Breast epithelium (tissue), 4 donors: ENCODE measurements around the gene GPR137. TPM values are rescaled to one million over a fixed set of nuclear protein-coding genes. Genes with fewer than 3 reads are reported as not detected.
A peak's percentile ranks its signal among the peaks of the same experiment; 100 is the strongest.

Experiments used
- DNase-seq, 2 donors: peaks; one replicate each; pipeline ENCODE4 v3.0.0-alpha.2; 2019; ENCODE audit warnings: low spot score in 2 of 2
- H3K27ac ChIP-seq, 2 donors: fragments of 200-600 bp; sonication (generic) in 1 of 2; one replicate each; pipeline ENCODE4 v1.5.1; 2016 to 2019; ENCODE audit warnings: mild to moderate bottlenecking in 1 of 2
- H3K27me3 ChIP-seq, 2 donors: fragments of 200-600 bp; sonication (generic) in 1 of 2; one replicate each; pipeline versions ENCODE4 v1.5.1 to v1.6.0; 2017 to 2019; ENCODE audit warnings: control low read depth in 1 of 2, mild to moderate bottlenecking in 1 of 2
- H3K36me3 ChIP-seq: fragments of 200-600 bp; one replicate; pipeline ENCODE4 v1.5.1; 2019
- H3K4me1 ChIP-seq, 2 donors: fragments of 200-600 bp; sonication (generic); one replicate each; pipeline ENCODE4 v1.5.1; 2016 to 2019; ENCODE audit warnings: control low read depth in 1 of 2
- H3K4me3 ChIP-seq, 3 donors: fragments of 200-600 bp; sonication (generic); 1 replicate in 2 of 3; 2 replicates in 1 of 3; pipeline ENCODE4 v1.5.1; 2016 to 2019; ENCODE audit warnings: mild to moderate bottlenecking in 3 of 3, moderate library complexity in 2 of 3
- H3K9me3 ChIP-seq, 2 donors: fragments of 200-600 bp; sonication (generic) in 1 of 2; one replicate each; pipeline ENCODE4 v1.5.1; 2016 to 2019; ENCODE audit warnings: control low read depth in 1 of 2
- CTCF ChIP-seq, 3 donors: fragments of 450-650 bp; IDR thresholded peaks; one replicate each; pipeline ENCODE4 v1.5.1; 2016 to 2017; ENCODE audit warnings: antibody characterized with exemption in 3 of 3, mild to moderate bottlenecking in 3 of 3, moderate library complexity in 3 of 3
- POLR2A ChIP-seq: fragments of 450-650 bp; IDR thresholded peaks from one replicate; pipeline ENCODE4 v1.6.1; 2016; ENCODE audit warnings: antibody characterized with exemption, mild to moderate bottlenecking, moderate library complexity
- POLR2AphosphoS5 ChIP-seq, 3 donors: sonication (generic); formaldehyde crosslinking; IDR thresholded peaks; one replicate each; pipeline ENCODE4 v1.6.1; 2017; ENCODE audit warnings: antibody characterized with exemption in 3 of 3
- intact Hi-C: fragments of 100-400 bp; cut with DNase I; formaldehyde crosslinking; loops from one replicate; pipeline ENCODE4 v1.15.1; 2023; ENCODE audit warnings: low total_unique reads
- total RNA-seq, 3 donors: library from RNA; depleted of rRNA; stranded (reverse); fragments of >200 nt; gene quantifications; one replicate each; pipeline ENCODE4 v1.1.0, GENCODE V29; 2016

GPR137 gene
- total RNA-seq, 3 donors from 2014 or later: 8.9 to 14.7 (median 11.1) TPM

DNA sequence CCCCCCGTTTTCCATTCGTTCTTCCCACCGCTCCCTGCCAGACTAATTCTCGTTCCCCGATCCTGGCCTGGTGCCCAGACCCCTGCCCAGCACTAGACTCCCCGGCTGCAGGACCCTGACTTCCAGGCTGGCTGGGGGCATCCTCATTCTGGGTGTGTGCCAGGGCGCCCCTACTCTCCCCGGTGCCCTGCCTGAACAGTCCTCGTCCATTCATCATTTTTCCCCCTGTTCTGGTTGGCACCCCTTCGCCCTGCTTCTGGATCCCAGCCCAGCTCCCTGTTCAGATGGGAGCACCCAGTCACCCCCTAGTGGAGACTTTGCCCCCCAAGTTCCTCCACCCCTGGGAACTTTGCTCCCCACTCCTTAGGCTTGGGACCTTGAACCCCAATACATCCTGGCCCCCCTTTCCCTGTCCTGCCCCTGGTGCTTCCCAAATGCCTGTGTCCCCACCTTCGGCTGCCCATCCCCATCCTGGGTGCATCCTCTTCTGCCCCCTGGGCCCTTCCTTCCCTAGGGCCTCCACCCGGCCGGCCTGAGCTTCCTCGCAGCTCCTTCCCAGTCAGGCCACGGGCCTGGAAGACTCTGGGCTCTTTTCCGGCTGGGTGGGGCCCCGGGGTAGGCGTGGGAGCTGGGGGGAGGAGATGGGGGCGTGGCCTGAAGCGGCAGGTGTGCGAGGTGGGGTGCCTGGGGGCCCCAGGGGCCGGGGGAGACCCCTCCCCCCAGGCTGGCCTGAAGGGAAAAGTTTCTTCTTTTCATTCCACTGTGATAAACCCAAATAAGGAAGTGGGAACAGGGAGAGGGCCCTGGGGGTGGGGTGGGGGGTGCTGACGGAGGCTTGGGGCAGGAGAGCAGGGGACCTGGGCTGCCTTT lies 33.4 kb upstream of the GPR137 start:
- no peak for DNase-seq
- H3K36me3 ChIP-seq: no peaks in the 10 kb centered on the region
- no peaks in the 10 kb centered on the region for H3K9me3 ChIP-seq
- H3K4me1 ChIP-seq: peaks cover 9 to 14% of the 10 kb centered on the region in 2 donors
- H3K4me3 ChIP-seq: peak overlapping the region; percentile 73 to 84 (median 75)
- peak overlapping the region in 1 of 2 donors; percentile 57 for H3K27ac ChIP-seq
- intact Hi-C loops: no loop called here
- peak in 1 of 3 donors; percentile 27 for TF ChIP-seq CTCF (IDR thresholded peaks at IDR 0.05)
- TF ChIP-seq POLR2AphosphoS5 (IDR thresholded peaks at IDR 0.05): no peak
- H3K27me3 ChIP-seq: no peaks in the 10 kb centered on the region

- H3K4me1 ChIP-seq: peaks cover 8 to 9% of the 10 kb centered on the region in 2 donors
- no peak for DNase-seq
- H3K9me3 ChIP-seq: no peaks in the 10 kb centered on the region
- no peaks in the 10 kb centered on the region for H3K27me3 ChIP-seq
- TF ChIP-seq POLR2AphosphoS5 (IDR thresholded peaks at IDR 0.05) (no peak), POLR2A (no peak), CTCF (IDR thresholded peaks at IDR 0.05) (no peak)
- intact Hi-C loops: no loop called here
- H3K4me3 ChIP-seq: peak overlapping the region in 1 of 3 donors; percentile 75
- H3K36me3 ChIP-seq: no peaks in the 10 kb centered on the region
- peak overlapping the region in 1 of 2 donors; percentile 57 for H3K27ac ChIP-seq
Observed at GRCh38 chr11:64253043-64253442, 32.6 kb upstream of the GPR137 start.

DNA sequence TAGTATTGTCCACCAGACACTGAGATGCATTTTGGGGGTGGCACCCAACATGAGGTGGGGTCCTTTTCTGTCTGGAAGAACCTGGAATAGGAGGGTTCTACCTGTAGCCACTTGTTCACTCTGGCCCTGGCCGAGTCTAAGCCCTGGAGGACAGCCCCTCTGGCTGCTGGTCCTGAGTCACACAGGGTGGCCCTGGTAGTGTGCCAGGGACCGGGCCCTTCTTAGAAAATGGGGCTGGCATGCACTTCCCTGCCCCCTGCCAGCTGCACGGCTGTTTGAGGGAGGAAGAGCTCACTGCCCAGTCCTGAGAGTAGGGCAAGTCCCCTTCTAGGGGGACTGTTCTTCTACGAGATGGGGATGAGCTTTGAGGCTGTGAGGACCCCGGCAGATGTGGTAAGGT lies 32.2 kb upstream of the GPR137 start:
- no peaks in the 10 kb centered on the region for H3K9me3 ChIP-seq
- intact Hi-C loops: no loop called here
- H3K27me3 ChIP-seq: no peaks in the 10 kb centered on the region
- no peaks in the 10 kb centered on the region for H3K36me3 ChIP-seq
- peaks cover 8 to 9% of the 10 kb centered on the region in 2 donors for H3K4me1 ChIP-seq
- DNase-seq: no peak
- H3K27ac ChIP-seq: no peak overlapping the region
- H3K4me3 ChIP-seq: no peak overlapping the region
- TF ChIP-seq POLR2A (no peak), POLR2AphosphoS5 (IDR thresholded peaks at IDR 0.05) (no peak), CTCF (IDR thresholded peaks at IDR 0.05) (no peak)

GRCh38 chr11:64254326-64254725 lies 31.3 kb upstream of the GPR137 start:
- TF ChIP-seq POLR2A (no peak), CTCF (IDR thresholded peaks at IDR 0.05) (no peak), POLR2AphosphoS5 (IDR thresholded peaks at IDR 0.05) (no peak)
- H3K27ac ChIP-seq: no peak overlapping the region
- H3K36me3 ChIP-seq: no peaks in the 10 kb centered on the region
- no peaks in the 10 kb centered on the region for H3K9me3 ChIP-seq
- no peak for DNase-seq
- peaks cover 8 to 9% of the 10 kb centered on the region in 2 donors for H3K4me1 ChIP-seq
- no peak overlapping the region for H3K4me3 ChIP-seq
- intact Hi-C loops: no loop called here
- H3K27me3 ChIP-seq: no peaks in the 10 kb centered on the region
